BE2C (cell line): Measurements from ENCODE around the gene FAM110D.
A peak's percentile ranks its signal among the peaks of the same experiment; 100 is the strongest.

Experiments
- DNase-seq: peaks from one replicate; pipeline ENCODE4 v3.0.0-alpha.2; 2020
- H3K27me3 ChIP-seq: fragments of 250-450 bp; sonication (Bioruptor Pico); 2 replicates; pipeline ENCODE4 v1.5.1; 2020; ENCODE audit warnings: mild to moderate bottlenecking
- H3K36me3 ChIP-seq: fragments of 250-450 bp; sonication (Bioruptor Pico); 2 replicates; pipeline ENCODE4 v1.5.1; 2020; ENCODE audit warnings: mild to moderate bottlenecking
- H3K4me1 ChIP-seq: fragments of 250-450 bp; sonication (Bioruptor Pico); 2 replicates; pipeline ENCODE4 v1.5.1; 2020
- H3K4me3 ChIP-seq: 2 replicates; pipeline ENCODE4 v1.5.1; 2011; ENCODE audit warnings: low read depth, low read length
- H3K9me3 ChIP-seq: fragments of 250-450 bp; sonication (Bioruptor Pico); 2 replicates; pipeline ENCODE4 v1.5.1; 2020
- CTCF ChIP-seq: IDR thresholded peaks from 2 replicates; pipeline ENCODE4 v1.5.1; 2012; ENCODE audit warnings: mild to moderate bottlenecking, low read depth, low read length

Gene FAM110D

DNA sequence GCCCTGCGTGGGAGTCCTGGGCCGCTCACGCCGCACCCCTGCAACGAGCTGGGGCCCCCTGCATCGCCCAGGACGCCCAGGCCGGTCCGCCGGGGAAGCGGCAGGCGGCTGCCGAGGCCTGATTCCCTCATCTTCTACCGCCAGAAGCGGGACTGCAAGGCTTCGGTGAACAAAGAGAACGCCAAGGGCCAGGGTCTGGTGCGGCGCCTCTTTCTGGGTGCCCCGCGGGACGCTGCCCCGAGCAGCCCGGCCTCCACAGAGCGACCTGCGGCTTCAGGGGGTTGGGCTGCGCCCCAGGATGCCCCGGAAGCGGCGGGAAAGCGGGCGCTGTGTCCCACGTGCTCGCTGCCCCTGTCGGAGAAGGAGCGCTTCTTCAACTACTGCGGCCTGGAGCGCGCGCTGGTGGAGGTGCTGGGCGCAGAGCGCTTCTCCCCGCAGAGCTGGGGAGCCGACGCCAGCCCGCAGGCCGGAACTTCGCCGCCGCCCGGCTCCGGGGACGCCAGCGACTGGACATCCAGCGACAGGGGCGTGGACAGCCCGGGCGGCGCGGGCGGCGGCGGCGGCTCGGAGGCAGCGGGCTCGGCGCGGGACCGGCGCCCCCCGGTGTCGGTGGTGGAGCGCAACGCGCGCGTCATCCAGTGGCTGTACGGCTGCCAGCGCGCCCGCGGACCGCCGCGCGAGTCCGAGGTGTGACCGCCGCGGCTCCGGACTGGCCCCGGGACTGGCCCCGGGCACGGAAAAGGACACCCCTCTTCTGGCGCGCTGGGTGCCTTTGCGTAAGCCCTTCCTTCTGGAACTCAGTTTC lies 2.7 kb downstream of the FAM110D start:
- Histone ChIP-seq H3K4me1 (peaks cover 1% of the 10 kb centered on the region), H3K27me3 (no peaks in the 10 kb centered on the region), H3K4me3 (peak overlapping the region; percentile 45), H3K36me3 (no peaks in the 10 kb centered on the region), H3K9me3 (no peaks in the 10 kb centered on the region)
- TF ChIP-seq CTCF: no peak
- peak; percentile 61 for DNase-seq

GRCh38 chr1:26162220-26162709 lies 3.4 kb downstream of the FAM110D start:
- H3K27me3 ChIP-seq: no peaks in the 10 kb centered on the region
- no peak for TF ChIP-seq CTCF
- no peak for DNase-seq
- H3K9me3 ChIP-seq: no peaks in the 10 kb centered on the region
- H3K4me3 ChIP-seq: peak overlapping the region; percentile 39
- H3K4me1 ChIP-seq: no peaks in the 10 kb centered on the region; the same call in 1 of the 2 replicates
- H3K36me3 ChIP-seq: no peaks in the 10 kb centered on the region

DNA sequence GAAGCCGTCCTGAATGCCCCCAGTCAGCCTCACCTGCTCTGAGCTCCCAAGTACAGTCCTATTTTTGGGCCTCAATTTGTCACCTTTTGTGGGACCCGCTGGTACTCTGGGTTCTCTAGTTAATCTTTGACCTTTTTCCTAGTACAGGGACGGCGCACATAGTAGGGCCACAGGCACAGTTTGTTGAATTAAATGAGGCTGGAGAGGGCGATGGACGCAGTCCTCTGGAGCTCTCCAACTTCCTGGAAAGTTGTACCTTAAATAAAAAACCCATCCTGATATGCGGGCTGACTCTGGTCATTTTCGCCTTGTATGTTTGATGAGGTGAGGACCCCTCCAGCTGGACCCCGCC lies 4.8 kb downstream of the FAM110D start:
- TF ChIP-seq CTCF: no peak
- H3K4me3 ChIP-seq: no peak overlapping the region

DNA sequence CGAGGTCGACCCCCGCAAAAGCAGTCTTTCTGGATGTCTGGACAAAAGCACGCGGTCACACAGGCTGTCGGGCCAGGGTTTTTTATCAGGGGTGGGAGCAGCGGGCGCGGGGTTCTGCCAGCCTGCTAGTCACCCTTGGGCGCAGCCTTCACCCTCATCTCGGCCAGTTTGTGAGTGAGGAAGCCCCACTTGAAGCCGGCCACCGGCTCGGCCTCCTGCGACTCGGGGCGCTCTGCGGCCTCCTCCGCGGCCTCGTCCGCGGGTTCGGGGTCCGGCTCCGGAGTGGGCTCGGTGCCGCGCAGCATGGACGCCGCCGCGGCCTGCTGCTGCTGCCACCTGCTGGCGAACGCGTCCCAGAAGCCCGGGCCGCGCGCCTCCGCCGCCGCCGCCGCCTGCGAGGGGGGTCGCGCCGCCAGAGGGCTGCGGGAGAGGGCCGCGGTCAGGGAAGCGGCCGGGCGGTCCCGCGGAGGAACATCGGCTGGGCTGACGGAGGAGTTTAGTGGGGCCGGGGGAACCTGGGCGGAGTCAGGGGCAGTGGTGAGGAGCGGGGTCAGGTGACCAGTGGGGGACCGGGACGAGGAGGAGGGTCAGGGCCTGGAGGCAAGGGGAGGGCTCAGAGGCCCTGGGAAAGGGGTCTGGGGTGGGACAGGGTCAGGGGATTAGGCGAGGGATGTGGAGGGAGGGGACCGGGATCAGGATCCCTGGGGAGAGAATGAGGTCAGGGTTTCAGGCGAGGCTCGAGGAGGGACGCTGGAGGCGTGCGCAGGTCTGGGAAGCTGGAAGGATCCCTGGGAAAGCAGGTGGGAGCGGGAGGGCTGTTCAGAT lies 5.4 kb downstream of the FAM110D start:
- DNase-seq: peak; percentile 46
- Histone ChIP-seq H3K4me1 (no peaks in the 10 kb centered on the region; the same call in 1 of the 2 replicates), H3K4me3 (no peak overlapping the region), H3K36me3 (no peaks in the 10 kb centered on the region), H3K9me3 (no peaks in the 10 kb centered on the region), H3K27me3 (no peaks in the 10 kb centered on the region)
- no peak for TF ChIP-seq CTCF

More for the DNA sequence above, 4.8 kb downstream of the FAM110D start:
- H3K27me3 ChIP-seq: no peaks in the 10 kb centered on the region
- H3K9me3 ChIP-seq: no peaks in the 10 kb centered on the region
- DNase-seq: no peak
- no peaks in the 10 kb centered on the region; the same call in 1 of the 2 replicates for H3K4me1 ChIP-seq
- H3K36me3 ChIP-seq: no peaks in the 10 kb centered on the region

- Histone ChIP-seq H3K4me1 (no peaks in the 10 kb centered on the region; the same call in 1 of the 2 replicates), H3K9me3 (no peaks in the 10 kb centered on the region), H3K36me3 (no peaks in the 10 kb centered on the region), H3K27me3 (no peaks in the 10 kb centered on the region), H3K4me3 (no peak overlapping the region)
- no peak for DNase-seq
- no peak for TF ChIP-seq CTCF
Observed at GRCh38 chr1:26164861-26165842, 6.3 kb downstream of the FAM110D start.
